Central memory CD8-positive, alpha-beta T cell (primary cell): ENCODE measurements around the gene SMARCAL1.
"Not testable (repeated sequence)": the region's sequence is repeated elsewhere in the genome, so short reads cannot be mapped to it uniquely, and the experiment has no call there.

Experiments used
- ATAC-seq: fragments of 150-1000 bp; cut with Tn5 transposase; replicated peaks from 2 replicates; pipeline ENCODE4 v1.10.0; 2022; ENCODE audit warnings: mild to moderate bottlenecking, moderate FRiP score, moderate number of reproducible peaks; ENCODE audit not compliant: poor library complexity, severe bottlenecking; ENCODE audit errors: extremely low read depth
- DNase-seq, 2 donors: peaks; one replicate each; pipeline ENCODE4 v3.0.0; 2021; ENCODE audit warnings: low spot score in 2 of 2
- H3K27ac Mint-ChIP-seq: one replicate; pipeline ENCODE4 v1.8.0; 2022; ENCODE audit warnings: low read depth, mild to moderate bottlenecking, moderate library complexity, mixed read lengths
- H3K27me3 Mint-ChIP-seq: one replicate; pipeline ENCODE4 v1.8.0; 2022; ENCODE audit warnings: mixed read lengths
- H3K36me3 Mint-ChIP-seq: one replicate; pipeline ENCODE4 v1.8.0; 2022; ENCODE audit warnings: mild to moderate bottlenecking, moderate library complexity, mixed read lengths; ENCODE audit not compliant: insufficient read depth
- H3K4me1 Mint-ChIP-seq: one replicate; pipeline ENCODE4 v1.8.0; 2022; ENCODE audit warnings: mixed read lengths
- H3K4me3 Mint-ChIP-seq: one replicate; pipeline ENCODE4 v1.8.0; 2022; ENCODE audit warnings: mild to moderate bottlenecking, moderate library complexity, mixed read lengths
- H3K9me3 Mint-ChIP-seq: one replicate; pipeline ENCODE4 v1.8.0; 2022; ENCODE audit warnings: mixed read lengths

Gene SMARCAL1

DNA sequence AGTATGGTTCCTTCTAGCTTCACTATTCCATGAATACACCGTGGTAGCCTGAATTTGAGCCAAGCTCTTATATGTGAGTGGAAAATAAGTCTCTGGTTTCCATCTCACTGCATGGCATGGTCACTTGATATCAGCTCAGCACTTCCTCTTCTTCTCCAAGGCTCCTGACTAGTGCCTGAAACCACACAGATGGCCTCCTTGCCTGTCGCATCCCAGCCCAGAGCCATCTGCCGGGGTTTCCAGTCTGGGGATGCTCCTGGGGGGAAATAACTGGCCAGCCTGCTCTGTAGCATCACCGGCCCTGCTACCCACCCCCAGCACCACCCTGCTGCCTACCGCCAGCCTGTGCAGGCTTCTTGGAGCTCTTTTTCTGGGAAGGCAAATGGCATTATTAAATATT is 32.3 kb upstream of the SMARCAL1 start:
- peaks cover 6% of the 10 kb centered on the region for H3K4me1 Mint-ChIP-seq
- no peak overlapping the region for H3K4me3 Mint-ChIP-seq
- no peaks in the 10 kb centered on the region for H3K36me3 Mint-ChIP-seq
- no peaks in the 10 kb centered on the region for H3K9me3 Mint-ChIP-seq
- peaks cover 20% of the 10 kb centered on the region for H3K27me3 Mint-ChIP-seq
- no peak for DNase-seq
- no peak overlapping the region for H3K27ac Mint-ChIP-seq
- ATAC-seq, result no peak

DNA sequence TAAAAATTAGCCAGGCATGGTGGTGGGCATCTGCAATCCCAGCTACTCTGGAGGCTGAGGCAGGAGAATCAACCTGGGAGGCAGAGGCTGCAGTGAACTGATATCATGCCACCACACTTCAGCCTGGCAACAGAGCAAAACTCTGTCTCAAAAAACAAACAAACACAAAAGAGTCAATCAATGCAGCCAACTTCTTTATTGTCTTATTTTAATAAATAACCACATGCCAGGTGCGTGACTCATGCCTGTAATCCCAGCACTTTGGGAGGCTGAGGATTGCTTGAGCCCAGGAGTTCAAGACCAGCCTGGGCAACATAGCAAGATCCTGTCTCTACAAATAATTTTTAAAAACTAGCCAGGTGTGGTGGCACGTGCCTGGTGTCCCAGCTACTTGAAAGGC is 27.9 kb upstream of the SMARCAL1 start:
- peaks cover 17% of the 10 kb centered on the region for H3K27me3 Mint-ChIP-seq
- H3K4me1 Mint-ChIP-seq, result peaks cover 19% of the 10 kb centered on the region
- H3K9me3 Mint-ChIP-seq, H3K4me3 Mint-ChIP-seq, DNase-seq, H3K27ac Mint-ChIP-seq, ATAC-seq, H3K36me3 Mint-ChIP-seq: not testable (repeated sequence)

DNA sequence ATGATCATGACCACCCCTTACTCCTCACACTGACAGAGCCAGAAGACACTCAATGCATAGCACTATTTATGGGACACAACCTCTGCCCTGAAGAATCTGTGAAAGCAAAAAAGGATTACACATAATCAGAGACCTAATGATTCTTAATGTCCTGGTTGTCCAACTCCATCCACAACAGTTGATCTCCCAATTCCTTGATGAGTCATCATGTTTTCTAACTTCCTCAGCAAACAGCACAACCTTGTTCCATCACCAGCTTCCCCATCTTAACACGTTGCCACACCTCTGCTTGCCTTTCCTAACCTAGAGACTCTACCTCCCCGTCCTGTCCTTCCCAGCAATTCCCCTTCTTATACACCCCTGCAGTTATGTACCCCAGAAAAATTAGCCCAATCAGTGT is 26.8 kb upstream of the SMARCAL1 start:
- Mint-ChIP-seq H3K4me1 (peaks cover 16% of the 10 kb centered on the region), H3K27ac (no peak overlapping the region), H3K4me3 (no peak overlapping the region), H3K27me3 (peaks cover 12% of the 10 kb centered on the region), H3K9me3 (peaks cover 6% of the 10 kb centered on the region), H3K36me3 (no peaks in the 10 kb centered on the region)
- ATAC-seq (no peak), DNase-seq (no peak)

DNA sequence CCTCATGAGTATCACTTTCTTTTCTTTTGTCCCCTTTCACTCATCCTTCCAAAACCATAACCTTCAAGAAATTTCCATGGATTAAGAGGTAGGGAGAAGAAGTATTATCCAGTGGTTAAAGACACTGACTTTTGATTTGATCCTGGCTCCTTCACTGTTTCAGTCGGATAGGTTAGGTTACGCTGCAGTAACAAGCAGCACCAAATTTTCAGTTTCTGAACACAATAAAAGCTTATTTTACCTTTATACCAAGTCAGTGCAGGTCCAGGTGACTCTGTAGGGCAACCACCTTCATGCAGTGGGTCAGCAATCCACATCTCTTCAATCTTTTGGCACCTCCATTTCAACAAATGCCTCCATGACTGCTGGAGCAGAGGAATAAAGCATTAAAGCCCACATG is 25.0 kb upstream of the SMARCAL1 start:
- H3K36me3 Mint-ChIP-seq, result no peaks in the 10 kb centered on the region
- no peak for DNase-seq
- peaks cover 12% of the 10 kb centered on the region for H3K27me3 Mint-ChIP-seq
- no peak overlapping the region for H3K4me3 Mint-ChIP-seq
- peaks cover 16% of the 10 kb centered on the region for H3K4me1 Mint-ChIP-seq
- H3K27ac Mint-ChIP-seq, result no peak overlapping the region
- peaks cover 6% of the 10 kb centered on the region for H3K9me3 Mint-ChIP-seq
- no peak for ATAC-seq

GRCh38 chr2:216388046-216388884 is 24.0 kb upstream of the SMARCAL1 start:
- no peaks in the 10 kb centered on the region for H3K36me3 Mint-ChIP-seq
- DNase-seq, result no peak
- H3K4me1 Mint-ChIP-seq, result peaks cover 16% of the 10 kb centered on the region
- peak; percentile 82 for ATAC-seq
- H3K27ac Mint-ChIP-seq, result no peak overlapping the region
- H3K27me3 Mint-ChIP-seq, result peaks cover 12% of the 10 kb centered on the region
- H3K9me3 Mint-ChIP-seq, result peaks cover 6% of the 10 kb centered on the region
- no peak overlapping the region for H3K4me3 Mint-ChIP-seq

DNA sequence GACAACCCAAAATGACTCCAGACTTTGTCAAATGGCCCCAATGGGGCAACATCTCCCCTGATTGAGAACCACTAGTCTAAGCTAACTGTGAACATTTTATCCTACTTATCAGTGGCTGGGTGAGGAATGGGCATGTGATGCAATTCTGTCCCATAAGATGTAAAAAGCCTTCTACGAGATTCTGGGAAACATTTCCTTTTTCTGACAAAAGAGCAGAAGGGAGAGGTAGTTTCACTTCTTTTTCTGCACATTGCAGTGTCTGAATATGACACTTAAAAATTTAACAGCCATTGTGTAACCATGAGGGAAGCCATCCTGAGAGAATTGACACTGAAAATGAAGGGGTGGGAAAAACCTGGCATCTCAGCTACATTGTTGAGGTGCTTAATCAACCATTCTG is 22.7 kb upstream of the SMARCAL1 start:
- no peak for ATAC-seq
- no peak for DNase-seq
- H3K27ac Mint-ChIP-seq, result no peak overlapping the region
- H3K27me3 Mint-ChIP-seq, result peaks cover 12% of the 10 kb centered on the region
- peaks cover 16% of the 10 kb centered on the region for H3K4me1 Mint-ChIP-seq
- no peak overlapping the region for H3K4me3 Mint-ChIP-seq
- no peaks in the 10 kb centered on the region for H3K36me3 Mint-ChIP-seq
- H3K9me3 Mint-ChIP-seq, result peaks cover 6% of the 10 kb centered on the region

- Mint-ChIP-seq H3K4me1 (peaks cover 16% of the 10 kb centered on the region), H3K27me3 (no peaks in the 10 kb centered on the region), H3K9me3 (peaks cover 6% of the 10 kb centered on the region), H3K36me3 (no peaks in the 10 kb centered on the region), H3K4me3 (no peak overlapping the region), H3K27ac (no peak overlapping the region)
- no peak for DNase-seq
- no peak for ATAC-seq
Measured at GRCh38 chr2:216391401-216391800, 20.9 kb upstream of the SMARCAL1 start.

- no peaks in the 10 kb centered on the region for H3K36me3 Mint-ChIP-seq
- peaks cover 6% of the 10 kb centered on the region for H3K9me3 Mint-ChIP-seq
- H3K27me3 Mint-ChIP-seq, result no peaks in the 10 kb centered on the region
- no peak overlapping the region for H3K4me3 Mint-ChIP-seq
- DNase-seq (no peak), ATAC-seq (no peak)
- H3K27ac Mint-ChIP-seq, result no peak overlapping the region
- peaks cover 16% of the 10 kb centered on the region for H3K4me1 Mint-ChIP-seq
Measured at GRCh38 chr2:216392018-216392562, 20.2 kb upstream of the SMARCAL1 start.

- DNase-seq (no peak), ATAC-seq (no peak)
- H3K27ac Mint-ChIP-seq, result no peak overlapping the region
- H3K4me1 Mint-ChIP-seq, result peaks cover 8% of the 10 kb centered on the region
- no peaks in the 10 kb centered on the region for H3K9me3 Mint-ChIP-seq
- no peaks in the 10 kb centered on the region for H3K27me3 Mint-ChIP-seq
- H3K4me3 Mint-ChIP-seq, result no peak overlapping the region
- no peaks in the 10 kb centered on the region for H3K36me3 Mint-ChIP-seq
Measured at GRCh38 chr2:216392945-216393840, 19.1 kb upstream of the SMARCAL1 start.

GRCh38 chr2:216394881-216395280 is 17.4 kb upstream of the SMARCAL1 start:
- H3K4me3 Mint-ChIP-seq, result no peak overlapping the region
- no peak for DNase-seq
- H3K9me3 Mint-ChIP-seq, result no peaks in the 10 kb centered on the region
- H3K4me1 Mint-ChIP-seq, result no peaks in the 10 kb centered on the region
- no peak overlapping the region for H3K27ac Mint-ChIP-seq
- H3K36me3 Mint-ChIP-seq, result no peaks in the 10 kb centered on the region
- no peak for ATAC-seq
- H3K27me3 Mint-ChIP-seq, result no peaks in the 10 kb centered on the region

DNA sequence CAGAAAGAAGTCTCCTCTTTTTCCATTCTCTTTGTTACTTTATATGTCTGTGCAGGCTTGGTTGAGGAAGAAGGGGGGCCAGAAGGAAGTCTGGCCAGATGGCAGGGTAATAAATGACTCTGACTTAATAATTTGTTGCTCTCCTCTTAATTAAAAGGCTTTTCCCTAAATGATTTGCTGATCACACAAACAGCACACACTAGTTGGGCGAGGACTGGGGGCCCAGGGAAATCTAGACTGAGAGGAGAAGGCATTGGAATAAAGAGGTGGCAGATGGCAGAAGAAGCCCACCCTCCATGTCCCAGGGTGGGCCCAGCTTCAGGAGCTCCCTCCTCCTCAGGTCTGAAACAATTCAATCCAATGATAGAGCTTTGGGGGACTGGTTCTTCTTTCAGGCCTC is 12.7 kb upstream of the SMARCAL1 start:
- no peaks in the 10 kb centered on the region for H3K4me1 Mint-ChIP-seq
- H3K36me3 Mint-ChIP-seq, result no peaks in the 10 kb centered on the region
- H3K9me3 Mint-ChIP-seq, result no peaks in the 10 kb centered on the region
- ATAC-seq, result no peak
- H3K4me3 Mint-ChIP-seq, result no peak overlapping the region
- DNase-seq, result no peak
- H3K27ac Mint-ChIP-seq, result no peak overlapping the region
- no peaks in the 10 kb centered on the region for H3K27me3 Mint-ChIP-seq

DNA sequence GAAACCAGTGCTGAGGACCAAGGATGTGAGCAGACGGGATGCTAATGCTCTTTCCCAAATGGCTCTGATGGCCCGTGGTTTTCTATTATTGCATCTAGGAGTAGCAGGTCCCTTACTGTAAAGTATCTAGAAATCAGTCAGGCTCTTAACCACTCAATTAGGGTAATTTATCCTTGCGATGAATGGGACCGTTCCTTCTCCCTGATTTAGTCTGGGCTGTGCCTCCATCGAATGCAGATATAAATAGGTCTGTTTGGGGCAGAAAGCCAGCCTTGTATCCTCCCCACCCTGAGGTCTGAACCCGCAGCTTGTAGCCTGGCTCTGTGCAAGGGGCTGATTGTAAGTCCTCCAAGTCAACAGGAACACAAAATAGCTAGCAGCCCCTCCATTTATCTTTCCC is 9.5 kb upstream of the SMARCAL1 start:
- Mint-ChIP-seq H3K4me1 (no peaks in the 10 kb centered on the region), H3K27ac (no peak overlapping the region), H3K4me3 (no peak overlapping the region), H3K27me3 (peaks cover 7% of the 10 kb centered on the region), H3K36me3 (peaks cover 2% of the 10 kb centered on the region), H3K9me3 (no peaks in the 10 kb centered on the region)
- no peak for DNase-seq
- ATAC-seq, result no peak
